ENCODE results near the gene FGF8. TPM values are rescaled to one million over a fixed set of nuclear protein-coding genes. Genes with fewer than 3 reads are reported as not detected.
A peak's percentile ranks its signal among the peaks of the same experiment; 100 is the strongest.

The FGF8 gene
- total and polyA plus RNA-seq, 2 donors (not counting 3 experiments of a cell fraction or from before 2014, with no cell fraction given): 0.44 TPM; not detected in 1

GRCh38 chr10:101817337-101818118 lies 41.6 kb upstream of the FGF8 start:
- peaks cover 2 to 3% of the 10 kb centered on the region in 2 experiments for H3K36me3 ChIP-seq (ENCODE audit: control insufficient read depth in 2 of 2, extremely low read depth in 1 of 2, insufficient read depth in 2 of 2, low read length in 2 of 2)
- H3K4me3 ChIP-seq (replicated peaks in 1 of 3; ENCODE audit: insufficient read depth in 1 of 3, low read depth in 1 of 3, low read length in 3 of 3): peak overlapping the region; percentile 82 to 99 (median 90)
- BruUV-seq (replicated peaks): TSS peak; percentile 71
- FAIRE-seq (peak; percentile 89), DNase-seq (ENCODE audit: low read depth, low spot score) (peak; percentile 86)
- peaks cover 19% of the 10 kb centered on the region for H3K4me1 ChIP-seq (ENCODE audit: control insufficient read depth, extremely low read depth, insufficient read depth, low read length)
- peak overlapping the region; percentile 90 for H3K4me2 ChIP-seq (ENCODE audit: insufficient read depth, low read length)
- TF ChIP-seq POLR2AphosphoS5 (IDR thresholded peaks at IDR 0.05; ENCODE audit: insufficient read depth, low read depth, low read length) (peak; percentile 78), GATA2 (IDR thresholded peaks at IDR 0.05; ENCODE audit: insufficient read depth, insufficient read length, low read depth, low read length) (no peak), CTCF (IDR thresholded peaks at IDR 0.05; ENCODE audit: extremely low read depth in 1 of 2, insufficient read depth in 1 of 2, low read depth in 1 of 2, low read length in 2 of 2) (no peak), MYC (IDR thresholded peaks at IDR 0.05; ENCODE audit: low read depth, low read length) (no peak), MAX (IDR thresholded peaks at IDR 0.05; ENCODE audit: insufficient read depth, insufficient read length) (no peak), EZH2 (IDR thresholded peaks at IDR 0.05; ENCODE audit: borderline replicate concordance, low read depth, low read length, severe bottlenecking) (no peak), JUN (IDR thresholded peaks at IDR 0.05; ENCODE audit: borderline replicate concordance, insufficient read depth, insufficient read length, low read depth) (no peak), POLR2A (IDR thresholded peaks at IDR 0.05; ENCODE audit: low read depth, low read length) (peak; percentile 88), FOS (IDR thresholded peaks at IDR 0.05; ENCODE audit: borderline replicate concordance, insufficient read depth, low read length) (no peak)
- dilution Hi-C loops (cut with MboI; ENCODE audit: extremely low pct_ligation_motif_present, low sequenced_read_pairs): no loop called here
- peaks cover 57% of the 10 kb centered on the region for H3K79me2 ChIP-seq (ENCODE audit: control insufficient read depth, insufficient read depth, low read length)
- peaks cover 26% of the 10 kb centered on the region for H4K20me1 ChIP-seq (replicated peaks; ENCODE audit: control insufficient read depth, extremely low read depth, insufficient read depth, low read length)
- intact Hi-C loops (cut with micrococcal nuclease): loop anchor here (1.0 to 5.0 kb wide), 4 partner anchors 13 to 315 kb away; partner anchors contain the start of genes ARMH3, NPM3 and PPRC1
- no peaks in the 10 kb centered on the region for H3K27me3 ChIP-seq (ENCODE audit: control insufficient read depth in 2 of 2, insufficient read depth in 2 of 2, low read length in 2 of 2)
- CTCF ChIA-PET: interaction anchor here (1.0 to 5.4 kb wide), 11 partner anchors 12 to 255 kb away, joined by 3 to 39 read pairs (median 4); partner anchors contain the start of gene ARMH3
- peak overlapping the region; percentile 83 for H3K27ac ChIP-seq (ENCODE audit: insufficient read depth, low read depth, low read length)
- no peaks in the 10 kb centered on the region for H3K9me1 ChIP-seq (replicated peaks; ENCODE audit: control insufficient read depth, extremely low read depth, insufficient read depth, low read length)
- no peaks in the 10 kb centered on the region for H3K9me3 ChIP-seq (replicated peaks; ENCODE audit: control insufficient read depth, insufficient read depth, low read length)
- H3K9ac ChIP-seq (replicated peaks; ENCODE audit: extremely low read depth, insufficient read depth, low read length): peak overlapping the region; percentile 91
- no peak overlapping the region for H2AFZ ChIP-seq (ENCODE audit: low read depth, low read length)
- POLR2A ChIA-PET: interaction anchor here (0.7 to 1.4 kb wide), 5 partner anchors 12 to 190 kb away, joined by 3 to 5 read pairs (median 4); no protein-coding TSS in a partner anchor

Data from endothelial cell of umbilical vein (primary cell).